Measurements from ENCODE around the gene KLK5. TPM values are rescaled to one million over a fixed set of nuclear protein-coding genes. Genes with fewer than 3 reads are reported as not detected.

KLK5 gene
- total RNA-seq, 1 experiment from 2014 or later = not detected

GRCh38 chr19:51000426-51000825, 47.6 kb upstream of the KLK5 start:
- Histone ChIP-seq H3K9ac (ENCODE audit: extremely low read depth, insufficient read length, low read length) (no peak overlapping the region), H3K14ac (ENCODE audit: insufficient read depth, low read length) (no peak overlapping the region), H2AFZ (ENCODE audit: low read length) (no peak overlapping the region), H2AK5ac (ENCODE audit: insufficient read length, low read length) (no peak overlapping the region), H3K23me2 (ENCODE audit: insufficient read length, low read depth, low read length, poor library complexity, severe bottlenecking) (peaks cover 6% of the 10 kb centered on the region), H2BK20ac (ENCODE audit: low read depth, low read length, poor library complexity, severe bottlenecking) (no peak overlapping the region), H3K9me3 (ENCODE audit: control insufficient read depth, low read depth, low read length) (no peaks in the 10 kb centered on the region), H3K56ac (ENCODE audit: insufficient read length, low read depth, low read length) (no peak overlapping the region), H4K20me1 (ENCODE audit: control insufficient read depth, insufficient read depth, insufficient read length) (no peaks in the 10 kb centered on the region), H2BK120ac (ENCODE audit: low read depth, low read length, poor library complexity, severe bottlenecking) (no peak overlapping the region), H3K79me2 (ENCODE audit: insufficient read depth, low read length) (no peaks in the 10 kb centered on the region), H3K79me1 (ENCODE audit: insufficient read depth, low read depth, low read length, poor library complexity, severe bottlenecking) (no peaks in the 10 kb centered on the region), H3K27ac (ENCODE audit: insufficient read length, low read depth, low read length) (no peak overlapping the region), H2BK5ac (ENCODE audit: insufficient read length, low read length) (no peak overlapping the region), H3K23ac (ENCODE audit: insufficient read length, low read depth, low read length) (no peak overlapping the region), H2BK15ac (ENCODE audit: low read depth, low read length) (0 out of 2 replicates have a peak overlapping the region, but pooled peaks have one; percentile 16), H3K4me2 (ENCODE audit: insufficient read depth, insufficient read length, low read length) (peak overlapping the region; percentile 76), H4K91ac (ENCODE audit: insufficient read length, low read depth, low read length) (peak overlapping the region; percentile 5), H3K4ac (ENCODE audit: low read depth, low read length) (no peak overlapping the region), H3T11ph (ENCODE audit: low read length) (no peak overlapping the region), H3K4me1 (ENCODE audit: insufficient read depth, low read length) (0 out of 2 replicates have a peak, but pooled peaks cover 4% of the 10 kb centered on the region), H4K5ac (ENCODE audit: insufficient read length, low read depth, low read length) (no peak overlapping the region), H3K18ac (ENCODE audit: insufficient read length, low read depth, low read length) (peak overlapping the region; percentile 16), H2BK12ac (ENCODE audit: insufficient read length, low read depth, low read length) (no peak overlapping the region), H3K27me3 (ENCODE audit: insufficient read depth, low read length) (no peaks in the 10 kb centered on the region), H4K8ac (replicated peaks; ENCODE audit: insufficient read length, low read depth, low read length) (no peak overlapping the region)
- no peak overlapping the region; a peak in 1 of 5 replicates for H3K4me3 Mint-ChIP-seq
- TF ChIP-seq, protein P1, sequence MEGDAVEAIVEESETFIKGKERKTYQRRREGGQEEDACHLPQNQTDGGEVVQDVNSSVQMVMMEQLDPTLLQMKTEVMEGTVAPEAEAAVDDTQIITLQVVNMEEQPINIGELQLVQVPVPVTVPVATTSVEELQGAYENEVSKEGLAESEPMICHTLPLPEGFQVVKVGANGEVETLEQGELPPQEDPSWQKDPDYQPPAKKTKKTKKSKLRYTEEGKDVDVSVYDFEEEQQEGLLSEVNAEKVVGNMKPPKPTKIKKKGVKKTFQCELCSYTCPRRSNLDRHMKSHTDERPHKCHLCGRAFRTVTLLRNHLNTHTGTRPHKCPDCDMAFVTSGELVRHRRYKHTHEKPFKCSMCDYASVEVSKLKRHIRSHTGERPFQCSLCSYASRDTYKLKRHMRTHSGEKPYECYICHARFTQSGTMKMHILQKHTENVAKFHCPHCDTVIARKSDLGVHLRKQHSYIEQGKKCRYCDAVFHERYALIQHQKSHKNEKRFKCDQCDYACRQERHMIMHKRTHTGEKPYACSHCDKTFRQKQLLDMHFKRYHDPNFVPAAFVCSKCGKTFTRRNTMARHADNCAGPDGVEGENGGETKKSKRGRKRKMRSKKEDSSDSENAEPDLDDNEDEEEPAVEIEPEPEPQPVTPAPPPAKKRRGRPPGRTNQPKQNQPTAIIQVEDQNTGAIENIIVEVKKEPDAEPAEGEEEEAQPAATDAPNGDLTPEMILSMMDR (conservative IDR thresholded peaks at IDR 0.05) = no peak
- no CpG with 5 or more reads among the region's 10 CpGs for WGBS (ENCODE audit: extremely low coverage, insufficient read length, low lambda C conversion rate)
- DNase-seq = no peak
- peaks cover 21 to 38% of the 10 kb centered on the region in 2 experiments for H3K4me1 Mint-ChIP-seq
- no peak overlapping the region for H3K27ac Mint-ChIP-seq
- no peaks in the 10 kb centered on the region for H3K36me3 Mint-ChIP-seq (ENCODE audit: insufficient read depth in 1 of 3, low read depth in 3 of 3)
- H3K9me3 Mint-ChIP-seq = no peaks in the 10 kb centered on the region; a peak in 1 of 5 replicates
- H3K27me3 Mint-ChIP-seq (ENCODE audit: low read depth) = peaks cover 38% of the 10 kb centered on the region

All from H9 (cell line).